Transverse colon (tissue), 4 donors: ENCODE data around the gene RPUSD2. TPM values are rescaled to one million over a fixed set of nuclear protein-coding genes. Genes with fewer than 3 reads are reported as not detected.
A peak's percentile ranks its signal among the peaks of the same experiment; 100 is the strongest.

Experiments used
- DNase-seq: peaks from one replicate; pipeline ENCODE4 v3.0.0-alpha.2; 2019
- H3K27ac ChIP-seq, 4 donors: fragments of 200-600 bp; sonication (generic); 2 replicates each; pipeline ENCODE4 v1.5.1; 2016 to 2018; ENCODE audit warnings: inconsistent platforms in 4 of 4
- H3K27me3 ChIP-seq: fragments of 200-600 bp; sonication (generic); 2 replicates; pipeline ENCODE4 v1.5.1; 2017; ENCODE audit warnings: inconsistent platforms
- H3K36me3 ChIP-seq, 4 donors: fragments of 200-600 bp; sonication (generic); 2 replicates each; pipeline ENCODE4 v1.5.1; 2017 to 2019; ENCODE audit warnings: inconsistent platforms in 4 of 4
- H3K4me1 ChIP-seq, 4 donors: fragments of 200-600 bp; sonication (generic); 2 replicates each; pipeline ENCODE4 v1.5.1; 2017 to 2020; ENCODE audit warnings: inconsistent platforms in 4 of 4
- H3K4me3 ChIP-seq, 4 donors: fragments of 200-600 bp; sonication (generic); 1 replicate in 1 of 4; 2 replicates in 3 of 4; pipeline versions ENCODE4 v1.5.1 to v1.6.1; 2017 to 2019; ENCODE audit warnings: inconsistent platforms in 4 of 4
- H3K9me3 ChIP-seq, 2 donors: fragments of 200-600 bp; sonication (generic); 2 replicates each; pipeline ENCODE4 v1.5.1; 2017 to 2019; ENCODE audit warnings: inconsistent platforms in 2 of 2
- EP300 ChIP-seq: sonication (generic); formaldehyde crosslinking; IDR thresholded peaks from one replicate; pipeline ENCODE4 v1.6.1; 2017; ENCODE audit warnings: antibody characterized with exemption, low read depth
- POLR2A ChIP-seq: fragments of 450-650 bp; IDR thresholded peaks from one replicate; pipeline ENCODE4 v1.6.1; 2016; ENCODE audit warnings: antibody characterized with exemption, mild to moderate bottlenecking, moderate library complexity
- POLR2AphosphoS5 ChIP-seq, 3 donors: sonication (generic); formaldehyde crosslinking; IDR thresholded peaks; one replicate each; pipeline ENCODE4 v1.6.1; 2016; ENCODE audit warnings: antibody characterized with exemption in 3 of 3
- WGBS, 2 donors: methylation state at CpG; one replicate each; pipeline ENCODE4 v1.1.5; 2018; ENCODE audit warnings: low coverage in 1 of 2; 5-methylcytosine and 5-hydroxymethylcytosine counted together
- in situ Hi-C, 4 donors: fragments of 200-750 bp; cut with MboI; loops; one replicate each; pipeline versions ENCODE4 v1.15.0 to v1.15.1; 2017; ENCODE audit warnings: low sequenced_read_pairs in 3 of 4, low pct_ligation_motif_present in 1 of 4, low pct_unique_long_range_greater_than_20kb in 1 of 4
- intact Hi-C: fragments of 100-400 bp; cut with DNase I; formaldehyde crosslinking; loops from one replicate; pipeline ENCODE4 v1.15.1; 2023; ENCODE audit warnings: low total_unique reads
- total RNA-seq, 4 donors: library from RNA; depleted of rRNA; stranded (reverse); fragments of >200 nt; gene quantifications; one replicate each; pipeline ENCODE4 v1.1.0, GENCODE V29; 2016
- TF ChIP-seq, protein P1 (sequence below), 5 experiments: fragments of 200-600 bp in 3 of 5; fragments of 450-650 bp in 2 of 5; sonication (generic) in 3 of 5; IDR thresholded peaks; 1 replicate in 2 of 5; 2 replicates in 3 of 5; pipeline ENCODE4 v1.5.1; 2016 to 2017; ENCODE audit warnings: antibody characterized with exemption in 5 of 5, inconsistent platforms in 3 of 5, mild to moderate bottlenecking in 2 of 5, moderate library complexity in 1 of 5

RPUSD2 gene, protein sequence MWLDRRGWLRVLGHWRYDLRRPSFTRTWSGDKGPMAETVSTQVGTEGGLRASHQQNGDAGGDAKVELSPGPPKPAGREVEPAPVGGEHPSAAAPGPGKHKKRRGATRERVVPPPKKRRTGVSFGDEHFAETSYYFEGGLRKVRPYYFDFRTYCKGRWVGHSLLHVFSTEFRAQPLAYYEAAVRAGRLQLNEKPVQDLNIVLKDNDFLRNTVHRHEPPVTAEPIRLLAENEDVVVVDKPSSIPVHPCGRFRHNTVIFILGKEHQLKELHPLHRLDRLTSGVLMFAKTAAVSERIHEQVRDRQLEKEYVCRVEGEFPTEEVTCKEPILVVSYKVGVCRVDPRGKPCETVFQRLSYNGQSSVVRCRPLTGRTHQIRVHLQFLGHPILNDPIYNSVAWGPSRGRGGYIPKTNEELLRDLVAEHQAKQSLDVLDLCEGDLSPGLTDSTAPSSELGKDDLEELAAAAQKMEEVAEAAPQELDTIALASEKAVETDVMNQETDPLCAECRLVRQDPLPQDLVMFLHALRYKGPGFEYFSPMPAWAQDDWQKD
- total RNA-seq = 10 to 100 TPM in 1 of 4 donors, 1 to 10 TPM in 3; 6.7 to 19.3 (median 7.8) TPM

DNA sequence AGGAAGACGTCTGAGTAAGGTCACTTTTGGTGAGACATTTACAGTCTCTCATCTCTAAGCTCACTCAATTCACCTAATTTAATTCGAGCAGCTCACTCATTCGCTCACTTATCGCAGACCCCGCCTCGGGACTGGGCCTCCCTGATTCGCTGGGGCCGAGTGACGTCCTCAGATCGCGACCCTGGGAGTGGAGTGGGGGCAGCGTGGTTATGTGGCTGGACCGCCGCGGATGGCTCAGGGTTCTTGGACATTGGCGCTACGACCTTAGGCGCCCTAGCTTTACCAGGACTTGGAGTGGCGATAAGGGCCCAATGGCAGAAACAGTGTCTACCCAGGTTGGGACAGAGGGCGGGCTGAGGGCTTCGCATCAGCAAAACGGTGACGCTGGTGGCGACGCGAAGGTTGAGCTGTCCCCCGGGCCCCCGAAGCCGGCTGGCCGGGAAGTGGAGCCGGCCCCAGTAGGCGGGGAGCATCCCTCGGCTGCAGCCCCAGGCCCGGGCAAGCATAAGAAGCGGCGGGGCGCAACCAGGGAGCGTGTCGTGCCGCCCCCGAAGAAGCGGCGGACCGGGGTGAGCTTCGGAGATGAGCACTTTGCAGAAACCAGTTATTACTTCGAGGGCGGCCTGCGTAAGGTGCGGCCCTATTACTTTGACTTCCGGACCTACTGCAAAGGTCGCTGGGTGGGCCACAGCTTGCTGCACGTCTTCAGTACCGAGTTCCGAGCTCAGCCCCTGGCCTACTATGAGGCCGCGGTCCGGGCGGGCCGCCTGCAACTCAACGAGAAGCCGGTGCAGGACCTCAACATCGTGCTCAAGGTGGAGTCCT lies at the start of gene RPUSD2:
Gene RPUSD2, plus strand, starts transcription at position 171 of the 825 bp plus-strand sequence. Its CDS starts 39 bp downstream, at position 210.
- intact Hi-C loops = no loop called here
- Histone ChIP-seq H3K36me3 (peaks cover 0 to 9% (median under 1%) of the 10 kb centered on the region in 4 donors), H3K4me3 (peak within 1 kb of the TSS; percentile 71 to 90 (median 76)), H3K27me3 (no peaks in the 10 kb centered on the region), H3K9me3 (no peaks in the 10 kb centered on the region), H3K4me1 (peaks cover 14 to 22% (median 17%) of the 10 kb centered on the region in 4 donors), H3K27ac (peak within 1 kb of the TSS; percentile 84 to 91 (median 86))
- in situ Hi-C loops = no loop called here
- DNase-seq = peak; percentile 95
- TF ChIP-seq POLR2A (peak; percentile 86), EP300 (no peak), POLR2AphosphoS5 (IDR thresholded peaks at IDR 0.05) (peak; percentile 90 to 96 (median 96))
- TF ChIP-seq, protein P1, sequence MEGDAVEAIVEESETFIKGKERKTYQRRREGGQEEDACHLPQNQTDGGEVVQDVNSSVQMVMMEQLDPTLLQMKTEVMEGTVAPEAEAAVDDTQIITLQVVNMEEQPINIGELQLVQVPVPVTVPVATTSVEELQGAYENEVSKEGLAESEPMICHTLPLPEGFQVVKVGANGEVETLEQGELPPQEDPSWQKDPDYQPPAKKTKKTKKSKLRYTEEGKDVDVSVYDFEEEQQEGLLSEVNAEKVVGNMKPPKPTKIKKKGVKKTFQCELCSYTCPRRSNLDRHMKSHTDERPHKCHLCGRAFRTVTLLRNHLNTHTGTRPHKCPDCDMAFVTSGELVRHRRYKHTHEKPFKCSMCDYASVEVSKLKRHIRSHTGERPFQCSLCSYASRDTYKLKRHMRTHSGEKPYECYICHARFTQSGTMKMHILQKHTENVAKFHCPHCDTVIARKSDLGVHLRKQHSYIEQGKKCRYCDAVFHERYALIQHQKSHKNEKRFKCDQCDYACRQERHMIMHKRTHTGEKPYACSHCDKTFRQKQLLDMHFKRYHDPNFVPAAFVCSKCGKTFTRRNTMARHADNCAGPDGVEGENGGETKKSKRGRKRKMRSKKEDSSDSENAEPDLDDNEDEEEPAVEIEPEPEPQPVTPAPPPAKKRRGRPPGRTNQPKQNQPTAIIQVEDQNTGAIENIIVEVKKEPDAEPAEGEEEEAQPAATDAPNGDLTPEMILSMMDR (IDR thresholded peaks at IDR 0.05) = no peak
- WGBS, 2 donors = 0 to 1% methylated on average over 1 to 59 of the region's 62 CpGs

DNA sequence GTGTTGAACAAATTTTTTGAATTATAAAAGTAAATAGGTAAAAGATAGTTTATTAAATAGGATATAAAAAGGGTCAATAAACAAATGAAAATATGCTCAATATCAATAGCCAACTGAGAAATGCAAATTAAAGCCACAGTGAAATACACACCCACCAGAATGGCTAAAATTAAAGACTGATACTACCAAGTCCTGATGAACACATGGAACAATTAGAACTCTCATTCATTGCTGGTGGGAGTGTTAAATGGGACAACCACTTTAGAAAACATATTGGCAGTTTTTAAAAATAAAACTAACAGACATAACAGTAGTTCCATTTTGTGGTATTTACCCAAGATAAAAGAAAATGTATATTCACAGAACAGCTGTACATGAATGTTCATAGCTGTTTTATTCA lies 45.5 kb upstream of the RPUSD2 start:
- H3K9me3 ChIP-seq = no peaks in the 10 kb centered on the region
- TF ChIP-seq POLR2A (no peak), EP300 (no peak), POLR2AphosphoS5 (IDR thresholded peaks at IDR 0.05) (no peak)
- TF ChIP-seq, protein P1 (IDR thresholded peaks at IDR 0.05) = no peak
- intact Hi-C loops = no loop called here
- H3K27ac ChIP-seq = no peak overlapping the region
- no peak for DNase-seq
- H3K27me3 ChIP-seq = no peaks in the 10 kb centered on the region
- no peaks in the 10 kb centered on the region for H3K36me3 ChIP-seq
- H3K4me3 ChIP-seq = no peak overlapping the region
- in situ Hi-C loops = no loop called here
- peaks cover 0 to 3% (median 2%) of the 10 kb centered on the region in 4 donors for H3K4me1 ChIP-seq

DNA sequence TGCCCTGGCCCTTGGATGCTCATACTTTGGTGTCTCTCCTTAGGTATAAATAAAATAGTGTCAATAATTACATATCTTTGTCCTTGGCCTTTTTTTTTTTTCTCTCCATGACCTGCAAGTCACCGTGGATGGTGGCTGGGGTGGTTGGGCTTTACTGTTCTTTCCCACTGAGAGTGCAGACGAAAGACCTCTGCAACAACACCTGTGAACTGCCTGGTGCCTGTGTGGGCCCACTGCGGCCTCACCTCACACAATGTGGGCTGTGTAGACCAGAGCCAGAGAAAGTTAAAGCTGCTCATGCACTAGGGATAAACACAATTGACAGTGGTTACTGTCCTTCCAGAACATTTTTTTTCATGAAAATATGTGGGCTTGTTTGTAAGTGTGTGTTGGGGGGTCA lies 43.2 kb upstream of the RPUSD2 start:
- TF ChIP-seq POLR2A (no peak), EP300 (no peak), POLR2AphosphoS5 (IDR thresholded peaks at IDR 0.05) (no peak)
- TF ChIP-seq, protein P1 (IDR thresholded peaks at IDR 0.05) = no peak
- H3K36me3 ChIP-seq = no peaks in the 10 kb centered on the region
- intact Hi-C loops = no loop called here
- no peak overlapping the region for H3K27ac ChIP-seq
- in situ Hi-C loops = no loop called here
- no peaks in the 10 kb centered on the region for H3K4me1 ChIP-seq
- DNase-seq = no peak
- H3K9me3 ChIP-seq = no peaks in the 10 kb centered on the region
- H3K4me3 ChIP-seq = no peak overlapping the region
- no peaks in the 10 kb centered on the region for H3K27me3 ChIP-seq
- 90 to 94% methylated on average over 3 of the region's 3 CpGs for WGBS, 2 donors

DNA sequence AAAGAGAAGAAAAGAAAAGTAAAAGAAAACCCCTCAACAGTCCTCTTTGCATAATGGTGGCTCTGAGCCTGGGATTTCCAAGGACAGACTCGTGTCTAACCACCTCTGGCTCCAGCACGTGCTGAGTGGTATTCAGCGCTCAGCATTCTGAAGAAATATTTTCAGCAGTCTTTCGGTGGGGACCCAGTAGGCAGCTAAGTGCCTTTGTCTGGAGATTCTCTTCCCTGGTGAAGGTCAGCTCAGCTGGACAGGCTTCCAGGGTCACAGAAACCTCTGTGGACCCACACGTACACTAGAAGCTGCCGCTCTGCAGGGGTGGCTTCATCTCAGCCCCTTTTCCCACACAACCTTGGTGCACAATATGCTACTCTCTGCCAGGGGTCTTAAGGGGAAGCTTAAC lies 40.3 kb upstream of the RPUSD2 start:
- Histone ChIP-seq H3K36me3 (no peaks in the 10 kb centered on the region), H3K9me3 (no peaks in the 10 kb centered on the region), H3K27me3 (no peaks in the 10 kb centered on the region), H3K4me1 (no peaks in the 10 kb centered on the region), H3K4me3 (no peak overlapping the region), H3K27ac (no peak overlapping the region)
- DNase-seq = no peak
- intact Hi-C loops = no loop called here
- TF ChIP-seq, protein P1 (IDR thresholded peaks at IDR 0.05) = no peak
- TF ChIP-seq POLR2A = no peak
- no peak for TF ChIP-seq POLR2AphosphoS5 (IDR thresholded peaks at IDR 0.05)
- TF ChIP-seq EP300 = no peak
- whole genome bisulfite sequencing, 2 donors = 89% methylated on average over 6 of the region's 6 CpGs; no CpG with 5 or more reads in 1 of the 2 donors
- in situ Hi-C loops = no loop called here
